Lower leg skin (tissue), 4 donors: ENCODE measurements around the gene MUC2. TPM values are rescaled to one million over a fixed set of nuclear protein-coding genes. Genes with fewer than 3 reads are reported as not detected.
"Not testable (repeated sequence)": the region's sequence is repeated elsewhere in the genome, so short reads cannot be mapped to it uniquely, and the experiment has no call there.

Source experiments
- DNase-seq, 2 donors: peaks; one replicate each; pipeline ENCODE4 v3.0.0-alpha.2; 2019; ENCODE audit warnings: low spot score in 2 of 2
- H3K4me3 ChIP-seq: fragments of 200-600 bp; sonication (generic); 2 replicates; pipeline ENCODE4 v1.5.1; 2017; ENCODE audit warnings: mild to moderate bottlenecking, low read depth; ENCODE audit not compliant: poor library complexity, severe bottlenecking
- POLR2A ChIP-seq, 2 donors: fragments of 450-650 bp; IDR thresholded peaks; one replicate each; pipeline ENCODE4 v1.6.1; 2016 to 2017; ENCODE audit warnings: antibody characterized with exemption in 2 of 2, mild to moderate bottlenecking in 1 of 2, moderate library complexity in 1 of 2
- WGBS, 2 donors: methylation state at CpG; one replicate each; pipeline ENCODE4 v1.1.5; 2018; 5-methylcytosine and 5-hydroxymethylcytosine counted together
- intact Hi-C: fragments of 100-400 bp; cut with DNase I; formaldehyde crosslinking; loops from one replicate; pipeline ENCODE4 v1.15.0; 2023; ENCODE audit warnings: low total_unique reads
- total RNA-seq, 4 donors: library from RNA; depleted of rRNA; stranded (reverse); fragments of >200 nt; gene quantifications; one replicate each; pipeline ENCODE4 v1.1.0, GENCODE V29; 2016
- TF ChIP-seq, protein P1 (sequence below), 3 donors: fragments of 450-650 bp; IDR thresholded peaks; one replicate each; pipeline ENCODE4 v1.5.1; 2016; ENCODE audit warnings: antibody characterized with exemption in 3 of 3, mild to moderate bottlenecking in 3 of 3, moderate library complexity in 2 of 3

The MUC2 gene
- total RNA-seq, 4 donors from 2014 or later, result 0.02 TPM; not detected in 3

DNA sequence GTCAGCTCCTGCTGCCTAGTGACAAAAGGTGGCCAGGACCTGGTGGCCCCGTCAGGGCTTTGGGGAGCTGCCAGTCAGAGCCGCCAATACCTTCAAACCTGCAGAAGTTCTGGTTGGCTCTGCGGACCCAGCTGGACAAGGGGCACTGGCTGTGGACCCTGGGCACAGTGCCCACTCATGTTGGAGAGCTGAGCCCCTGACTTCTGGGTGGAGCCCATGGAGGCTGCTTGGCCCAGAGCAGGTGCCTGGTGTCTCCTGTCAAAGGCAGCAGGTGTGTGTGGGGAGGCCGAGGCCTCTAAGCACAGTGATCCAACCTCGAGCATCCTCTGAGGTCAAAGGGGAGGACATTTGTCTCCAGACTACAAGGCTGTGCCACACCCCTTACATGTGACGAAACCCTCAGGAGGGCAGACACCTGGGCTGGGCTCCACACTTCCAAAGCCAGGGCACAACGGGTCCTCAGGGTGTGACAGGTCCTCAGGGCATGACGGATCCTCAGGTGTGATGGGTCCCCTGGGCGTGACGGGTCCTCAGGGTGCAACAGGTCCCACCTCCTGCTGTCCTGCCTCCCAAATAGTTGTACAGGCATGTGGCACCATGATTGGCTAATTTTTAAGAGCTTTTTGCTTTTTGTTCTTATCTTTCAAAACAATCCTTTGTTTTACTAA is 37.0 kb downstream of the MUC2 start:
- no peak for DNase-seq
- H3K4me3 ChIP-seq, result no peak overlapping the region
- WGBS, 2 donors, result 72 to 80% methylated on average over 5 to 10 of the region's 10 CpGs
- intact Hi-C loops, result no loop called here
- TF ChIP-seq, protein P1, sequence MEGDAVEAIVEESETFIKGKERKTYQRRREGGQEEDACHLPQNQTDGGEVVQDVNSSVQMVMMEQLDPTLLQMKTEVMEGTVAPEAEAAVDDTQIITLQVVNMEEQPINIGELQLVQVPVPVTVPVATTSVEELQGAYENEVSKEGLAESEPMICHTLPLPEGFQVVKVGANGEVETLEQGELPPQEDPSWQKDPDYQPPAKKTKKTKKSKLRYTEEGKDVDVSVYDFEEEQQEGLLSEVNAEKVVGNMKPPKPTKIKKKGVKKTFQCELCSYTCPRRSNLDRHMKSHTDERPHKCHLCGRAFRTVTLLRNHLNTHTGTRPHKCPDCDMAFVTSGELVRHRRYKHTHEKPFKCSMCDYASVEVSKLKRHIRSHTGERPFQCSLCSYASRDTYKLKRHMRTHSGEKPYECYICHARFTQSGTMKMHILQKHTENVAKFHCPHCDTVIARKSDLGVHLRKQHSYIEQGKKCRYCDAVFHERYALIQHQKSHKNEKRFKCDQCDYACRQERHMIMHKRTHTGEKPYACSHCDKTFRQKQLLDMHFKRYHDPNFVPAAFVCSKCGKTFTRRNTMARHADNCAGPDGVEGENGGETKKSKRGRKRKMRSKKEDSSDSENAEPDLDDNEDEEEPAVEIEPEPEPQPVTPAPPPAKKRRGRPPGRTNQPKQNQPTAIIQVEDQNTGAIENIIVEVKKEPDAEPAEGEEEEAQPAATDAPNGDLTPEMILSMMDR (IDR thresholded peaks at IDR 0.05), result no peak
- TF ChIP-seq POLR2A (IDR thresholded peaks at IDR 0.05), result no peak

DNA sequence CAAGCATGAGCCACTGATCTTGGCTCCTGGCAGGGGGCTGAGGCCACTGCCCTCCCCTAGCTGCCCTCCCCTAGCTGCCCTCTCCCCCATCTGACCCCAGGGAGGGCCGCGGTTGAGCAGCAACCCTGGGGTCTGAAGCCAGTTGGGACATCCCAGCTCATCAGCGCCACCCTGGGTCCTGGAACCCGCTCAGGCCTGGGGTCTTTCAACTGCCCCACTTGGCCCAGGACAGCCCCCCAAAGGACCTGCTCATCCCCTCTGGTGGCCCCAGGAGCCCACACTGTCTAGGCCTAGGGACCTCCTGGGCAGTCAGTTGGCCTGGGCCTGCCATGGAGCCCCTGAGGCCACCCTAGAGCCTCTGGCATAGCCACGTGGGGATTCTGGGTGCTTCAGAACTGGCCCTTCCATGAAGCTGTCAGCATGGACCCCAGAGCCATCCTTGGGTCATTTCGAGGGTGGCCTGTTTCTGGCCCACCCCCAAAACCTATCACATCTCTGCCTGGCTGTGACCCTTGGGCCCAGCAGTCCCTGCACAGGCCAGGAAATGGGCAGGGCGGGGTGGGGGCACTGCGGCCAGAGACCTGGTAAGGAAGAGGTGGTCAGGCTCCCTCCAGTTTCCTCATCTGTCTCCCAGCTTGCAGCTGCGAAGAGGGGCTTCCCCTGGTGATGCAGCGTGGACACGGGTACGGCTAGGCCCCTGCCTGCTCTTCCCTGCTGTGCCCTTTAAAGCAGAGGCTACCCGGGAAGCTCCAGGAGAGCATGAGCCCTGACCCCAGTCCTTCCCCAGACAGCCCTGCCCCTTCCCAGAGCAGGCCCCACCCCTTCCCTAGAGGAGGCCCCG is 37.9 kb downstream of the MUC2 start:
- no peak for TF ChIP-seq POLR2A (IDR thresholded peaks at IDR 0.05)
- TF ChIP-seq, protein P1 (IDR thresholded peaks at IDR 0.05), result no peak
- no peak overlapping the region for H3K4me3 ChIP-seq
- WGBS, 2 donors, result 90 to 91% methylated on average over 10 to 13 of the region's 14 CpGs
- DNase-seq, result no peak
- intact Hi-C loops, result no loop called here

DNA sequence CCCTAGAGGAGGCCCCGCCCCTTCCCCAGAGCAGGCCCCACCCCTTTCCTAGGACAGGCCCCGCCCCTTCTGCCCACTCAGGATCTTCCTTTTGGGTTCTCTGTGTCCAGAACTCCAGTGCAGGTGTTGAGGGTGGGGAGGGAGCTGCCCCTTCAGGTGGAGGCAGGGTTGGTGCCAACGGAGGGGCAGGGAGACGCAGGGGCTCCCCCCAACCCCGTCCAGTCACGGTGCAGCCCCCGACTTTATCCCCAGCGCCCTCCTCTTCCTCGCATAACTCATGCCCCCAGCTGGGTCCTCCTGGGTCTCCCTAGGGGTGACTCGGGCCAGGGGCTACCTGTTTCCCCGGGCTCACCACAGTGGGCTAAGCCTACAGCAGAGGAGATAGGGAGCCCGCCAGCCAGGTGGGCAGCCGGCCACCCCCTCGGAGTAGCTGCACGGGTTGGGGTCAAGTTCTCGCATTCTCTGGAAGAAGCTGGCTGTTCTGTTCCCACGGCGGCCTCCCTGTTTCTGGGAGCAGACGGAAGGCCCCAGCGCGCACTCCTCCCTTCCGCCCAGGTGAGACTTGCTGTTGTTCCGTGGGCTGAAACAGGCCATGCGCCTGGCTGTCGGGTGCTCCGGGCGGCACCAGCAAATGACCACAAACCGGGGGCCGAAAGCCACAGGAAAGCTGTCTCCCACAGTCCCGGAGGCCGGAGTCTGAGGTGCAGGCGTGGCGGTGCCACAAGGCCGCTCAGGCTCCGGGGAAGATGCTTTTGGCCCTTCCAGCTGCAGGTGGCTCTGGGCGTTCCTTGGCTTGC is 38.9 kb downstream of the MUC2 start:
- WGBS, 2 donors, result 78 to 90% methylated on average over 20 to 25 of the region's 36 CpGs

DNA sequence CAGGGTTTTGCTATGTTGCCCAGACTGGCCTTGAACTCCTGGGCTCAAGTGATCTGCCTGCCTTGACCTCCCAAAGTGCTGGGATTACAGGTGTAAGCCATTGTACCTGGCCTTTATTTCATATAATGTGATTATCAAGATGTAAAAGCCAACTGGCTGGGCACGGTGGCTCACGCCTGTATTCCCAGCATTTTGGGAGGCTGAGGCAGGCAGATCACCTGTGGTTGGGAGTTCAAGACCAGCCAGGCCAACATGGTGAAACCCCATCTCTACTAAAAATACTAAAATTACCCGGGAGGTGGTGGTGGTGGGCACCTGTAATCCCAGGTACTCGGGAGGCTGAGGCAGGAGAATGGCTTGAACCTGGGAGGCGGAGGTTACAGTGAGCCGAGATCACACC is 40.6 kb downstream of the MUC2 start:
- 86 to 91% methylated on average over 6 of the region's 6 CpGs for WGBS, 2 donors
- intact Hi-C loops, H3K4me3 ChIP-seq: not testable (repeated sequence)
- DNase-seq, result peak in 1 of 2 donors; percentile 25

More for the DNA sequence above, 38.9 kb downstream of the MUC2 start:
- no peak overlapping the region for H3K4me3 ChIP-seq
- intact Hi-C loops, result no loop called here
- no peak for TF ChIP-seq POLR2A (IDR thresholded peaks at IDR 0.05)
- DNase-seq, result no peak

DNA sequence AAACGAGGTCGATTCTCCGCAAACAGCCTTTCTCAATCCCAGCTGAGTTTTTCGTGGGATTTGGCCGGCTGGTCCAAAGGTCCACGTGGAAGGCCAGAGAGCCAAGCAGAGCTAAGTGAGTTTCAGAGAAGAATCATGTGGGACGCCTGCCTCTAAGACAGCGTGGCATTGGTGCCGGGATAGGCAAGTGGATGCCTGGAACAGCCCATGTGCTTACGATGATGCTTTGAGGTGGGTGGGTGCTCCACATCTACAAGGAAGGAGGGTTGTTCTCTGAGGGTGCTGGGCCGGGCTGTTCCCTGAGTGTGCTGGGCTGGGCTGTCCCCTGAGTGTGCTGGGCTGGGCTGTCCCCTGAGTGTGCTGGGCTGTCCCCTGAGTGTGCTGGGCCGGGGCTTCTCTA is 41.4 kb downstream of the MUC2 start:
- TF ChIP-seq, protein P1 (IDR thresholded peaks at IDR 0.05), result no peak
- TF ChIP-seq POLR2A (IDR thresholded peaks at IDR 0.05), result no peak
- peak in 1 of 2 donors; percentile 62 for DNase-seq
- no peak overlapping the region for H3K4me3 ChIP-seq
- intact Hi-C loops, result no loop called here
- 83 to 94% methylated on average over 12 of the region's 12 CpGs for WGBS, 2 donors

DNA sequence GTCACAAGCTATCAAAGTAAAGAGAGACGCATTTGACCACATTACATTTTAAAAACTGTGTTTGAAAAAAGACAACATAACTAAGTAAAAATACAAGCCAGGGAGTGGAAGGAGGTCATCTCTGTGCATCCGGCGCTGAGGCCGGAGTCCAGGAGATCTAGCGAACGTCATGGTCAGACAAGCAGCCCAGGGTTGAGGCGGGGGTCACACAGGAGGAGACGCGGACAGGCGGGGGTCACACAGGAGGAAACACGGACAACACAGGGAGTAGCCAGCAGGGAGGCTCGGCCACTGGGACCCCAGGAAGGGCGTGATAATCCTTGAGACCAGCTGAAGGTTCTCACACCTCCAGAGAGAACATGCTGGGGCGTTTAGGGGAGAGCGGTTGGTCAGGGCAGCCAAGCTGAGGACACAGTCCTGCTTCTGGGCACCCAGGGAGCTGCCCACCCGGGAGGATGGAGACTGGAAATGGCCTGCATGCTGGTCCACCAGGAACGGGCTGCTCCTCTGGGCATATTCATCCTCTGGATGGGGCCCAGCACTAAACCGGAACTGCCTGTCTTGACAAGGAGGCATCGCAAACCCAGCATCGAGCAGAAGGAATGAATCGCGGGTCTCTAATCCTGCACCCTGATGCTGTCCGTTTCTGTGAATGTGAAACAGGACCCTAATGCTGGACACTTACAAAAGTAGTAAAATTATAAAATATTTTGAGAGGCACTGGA is 42.2 kb downstream of the MUC2 start:
- intact Hi-C loops, result no loop called here
- DNase-seq, result peak in 1 of 2 donors; percentile 76
- H3K4me3 ChIP-seq, result no peak overlapping the region
- no peak for TF ChIP-seq POLR2A (IDR thresholded peaks at IDR 0.05)
- TF ChIP-seq, protein P1 (IDR thresholded peaks at IDR 0.05), result no peak
- 66 to 68% methylated on average over 23 of the region's 23 CpGs for WGBS, 2 donors
